Activated CD4-positive, alpha-beta T cell treated with anti-CD3 and anti-CD28 coated beads, Interleukin-2, amount 10 ng/mL, durations not matched to agents 7 days and 5 days (primary cell): ENCODE data around the gene MCCD1. TPM values are rescaled to one million over a fixed set of nuclear protein-coding genes. Genes with fewer than 3 reads are reported as not detected.

Experiments
- CTCF ChIA-PET: fragments of 350-600 bp; sonication (Branson Sonifier 250); formaldehyde crosslinking; loops from one replicate; lab custom pipeline; 2021; ENCODE audit warnings: antibody characterized with exemption; lab: Charles Lee
- POLR2A ChIA-PET: fragments of 350-600 bp; sonication (Branson Sonifier 250); formaldehyde crosslinking; loops from one replicate; lab custom pipeline; 2021; ENCODE audit warnings: antibody characterized with exemption; lab: Charles Lee
- DNase-seq: peaks from one replicate; pipeline ENCODE4 v3.0.0-alpha.2; 2020
- H3K27ac Mint-ChIP-seq: one replicate; pipeline ENCODE4 v1.8.0; 2021; ENCODE audit warnings: mild to moderate bottlenecking, moderate library complexity, mixed read lengths
- H3K27me3 Mint-ChIP-seq: one replicate; pipeline ENCODE4 v1.8.0; 2021; ENCODE audit warnings: mixed read lengths
- H3K36me3 Mint-ChIP-seq: one replicate; pipeline ENCODE4 v1.8.0; 2021; ENCODE audit warnings: low read depth, mixed read lengths
- H3K4me1 Mint-ChIP-seq: one replicate; pipeline ENCODE4 v1.8.0; 2021; ENCODE audit warnings: mixed read lengths
- H3K4me3 Mint-ChIP-seq: one replicate; pipeline ENCODE4 v1.8.0; 2021; ENCODE audit warnings: mild to moderate bottlenecking, moderate library complexity, mixed read lengths
- H3K9me3 Mint-ChIP-seq: one replicate; pipeline ENCODE4 v1.8.0; 2021; ENCODE audit warnings: mixed read lengths
- total RNA-seq, 2 experiments: library from RNA; stranded (reverse); gene quantifications; one replicate each; pipeline ENCODE4 v1.2.3, GENCODE V29; 2021

Gene MCCD1
- total RNA-seq, 2 experiments from 2014 or later = not detected

DNA sequence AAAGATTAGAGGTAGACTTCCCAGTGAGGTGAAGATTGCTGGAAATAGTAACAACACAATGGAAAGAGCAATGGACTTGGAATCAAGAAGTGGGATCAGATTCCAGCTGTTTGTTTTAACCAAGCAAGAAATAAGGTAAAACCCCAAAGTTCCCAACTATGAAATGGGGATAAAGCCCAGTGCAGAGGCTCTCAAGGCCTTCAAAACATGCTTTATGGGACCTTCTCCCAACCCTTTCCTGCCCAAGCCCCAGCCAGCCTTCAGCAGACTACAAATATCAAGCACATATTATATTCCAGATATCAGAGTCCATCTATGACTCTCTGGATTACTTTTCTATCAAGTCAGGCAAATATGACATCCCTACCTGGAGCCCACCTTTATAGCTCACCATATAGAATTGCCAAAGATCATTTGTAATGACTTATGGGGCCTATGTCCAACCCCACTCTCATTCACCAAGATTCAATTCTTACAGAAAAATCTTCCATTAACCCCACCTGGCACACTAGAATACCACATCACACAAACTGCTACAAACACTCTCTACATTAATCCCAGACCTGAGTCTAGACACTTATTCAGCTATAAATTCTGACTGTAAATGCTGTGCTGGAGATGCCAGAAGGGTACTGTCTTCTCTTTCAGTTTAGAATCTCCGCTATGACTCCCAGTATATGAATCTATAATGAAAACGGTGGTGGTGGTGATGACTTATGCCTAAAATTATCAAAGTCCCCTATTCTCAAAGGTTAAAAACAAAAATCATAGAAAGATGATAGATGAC is 7.0 kb downstream of the MCCD1 start:
- POLR2A ChIA-PET = interaction anchor here (0.5 kb wide), 1 partner anchor 340 kb away, joined by 6 read pairs; no protein-coding TSS in a partner anchor
- Mint-ChIP-seq H3K4me1 (peaks cover 44% of the 10 kb centered on the region), H3K27ac (no peak overlapping the region)

DNA sequence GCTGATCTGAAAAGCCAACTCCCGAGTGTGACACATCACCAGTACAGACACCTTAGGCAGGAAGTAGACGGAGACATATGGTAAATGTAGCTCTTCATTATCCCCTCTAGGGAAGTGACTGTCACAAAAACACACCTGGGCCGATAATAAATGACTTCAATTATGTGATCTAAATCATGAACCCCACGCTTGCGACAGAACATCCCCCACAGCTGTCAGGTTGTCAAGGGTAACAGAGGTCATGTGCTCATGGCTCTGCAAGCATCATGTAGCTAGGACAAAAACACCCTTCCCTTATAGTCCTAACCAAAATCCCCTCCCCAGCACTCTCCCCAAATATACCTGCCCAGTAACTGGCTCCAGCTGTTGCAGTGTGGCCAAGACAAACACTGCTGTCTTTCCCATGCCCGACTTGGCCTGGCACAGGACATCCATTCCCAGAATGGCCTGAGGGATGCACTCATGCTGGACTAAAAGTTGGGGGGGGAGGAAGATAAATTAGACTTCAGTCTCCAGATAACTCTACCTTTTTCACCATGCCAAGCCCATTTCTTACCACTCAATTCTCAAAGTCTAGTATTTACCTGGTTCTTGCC is 10.1 kb downstream of the MCCD1 start:
- Mint-ChIP-seq H3K27me3 (no peaks in the 10 kb centered on the region), H3K4me1 (peaks cover 53% of the 10 kb centered on the region), H3K27ac (peak overlapping the region; percentile 72), H3K9me3 (no peaks in the 10 kb centered on the region), H3K4me3 (peak overlapping the region; percentile 98), H3K36me3 (peaks cover 68% of the 10 kb centered on the region)
- CTCF ChIA-PET = interaction anchor here (1.0 to 23.4 kb wide), 3 partner anchors 10 to 83 kb away, joined by 3 to 497 read pairs (median 5); partner anchors contain the start of genes MCCD1 and NCR3
- POLR2A ChIA-PET = no interaction called here
- no peak for DNase-seq

More for the DNA sequence above, 7.0 kb downstream of the MCCD1 start:
- no peaks in the 10 kb centered on the region for H3K27me3 Mint-ChIP-seq
- CTCF ChIA-PET = interaction anchor here (1.0 to 1.8 kb wide), 3 partner anchors 11 to 62 kb away, joined by 3 to 4 read pairs (median 3); partner anchors contain the start of gene ATP6V1G2
- H3K4me3 Mint-ChIP-seq = no peak overlapping the region
- peaks cover 86% of the 10 kb centered on the region for H3K36me3 Mint-ChIP-seq
- H3K9me3 Mint-ChIP-seq = no peaks in the 10 kb centered on the region
- DNase-seq = no peak

DNA sequence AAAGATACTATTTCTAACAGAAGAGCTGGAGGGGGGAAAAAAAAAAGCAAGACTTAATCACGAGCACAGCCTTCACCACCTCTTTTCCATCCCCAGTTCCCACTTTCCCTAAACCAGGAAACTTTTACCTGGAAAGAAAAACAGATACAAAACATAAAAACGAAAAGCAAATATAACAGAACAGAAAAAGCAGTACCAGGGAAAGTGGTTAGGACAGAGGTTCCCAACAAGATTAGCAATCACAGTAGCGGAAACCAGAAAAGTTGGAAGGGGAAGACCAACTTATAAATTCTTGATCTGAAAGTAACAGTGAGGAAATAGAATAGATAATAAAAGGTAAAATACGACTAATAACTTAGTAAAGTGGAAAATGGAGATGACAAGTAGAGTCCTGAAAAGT is 11.9 kb downstream of the MCCD1 start:
- ChIA-PET CTCF (interaction anchor here (0.9 to 23.4 kb wide), 6 partner anchors 10 to 112 kb away, joined by 3 to 497 read pairs (median 12); partner anchors contain the start of genes BAG6, MCCD1, MICB and NCR3), POLR2A (interaction anchor here (1.8 to 2.2 kb wide), 2 partner anchors 35 to 46 kb away, joined by 10 to 13 read pairs; partner anchors contain the start of gene TNF)
- H3K36me3 Mint-ChIP-seq = peaks cover 51% of the 10 kb centered on the region
- peaks cover 52% of the 10 kb centered on the region for H3K4me1 Mint-ChIP-seq
- H3K4me3 Mint-ChIP-seq = peak overlapping the region; percentile 98
- no peak for DNase-seq
- no peaks in the 10 kb centered on the region for H3K27me3 Mint-ChIP-seq
- peak overlapping the region; percentile 99 for H3K27ac Mint-ChIP-seq
- no peaks in the 10 kb centered on the region for H3K9me3 Mint-ChIP-seq

DNA sequence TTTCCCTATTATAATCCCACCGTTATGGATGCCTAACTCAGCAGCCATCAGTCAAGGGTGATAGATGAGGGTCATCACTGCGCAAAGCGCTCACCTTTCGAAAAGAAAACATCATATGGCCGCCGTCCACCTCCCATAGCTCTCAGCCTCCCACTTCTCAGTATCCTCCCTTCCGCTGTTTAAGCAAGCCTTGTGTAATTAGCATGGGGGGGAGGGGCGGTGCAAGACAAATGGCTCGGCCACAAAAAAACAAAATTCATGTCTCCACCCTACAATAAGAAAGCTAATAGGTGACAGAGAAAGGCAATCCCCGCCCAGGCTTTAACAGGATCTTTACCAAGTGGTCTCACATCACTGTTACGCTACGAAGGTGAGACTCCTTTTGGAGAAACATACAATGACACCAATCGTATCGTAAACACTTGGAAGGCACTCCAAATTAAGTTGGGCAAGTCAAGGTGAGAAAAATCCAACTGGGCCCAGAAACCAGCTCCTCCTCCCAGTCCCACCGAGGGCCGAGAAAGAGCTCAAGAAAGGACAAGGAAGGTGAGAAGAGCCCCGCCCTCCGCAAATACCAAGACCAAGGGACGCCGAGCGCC is 12.4 kb downstream of the MCCD1 start:
- DNase-seq = peak; percentile 81
- Mint-ChIP-seq H3K9me3 (no peaks in the 10 kb centered on the region), H3K27ac (peak overlapping the region; percentile 99), H3K4me1 (peaks cover 53% of the 10 kb centered on the region), H3K27me3 (no peaks in the 10 kb centered on the region), H3K36me3 (peaks cover 46% of the 10 kb centered on the region), H3K4me3 (peak overlapping the region; percentile 98)
- POLR2A ChIA-PET = interaction anchor here (0.7 to 2.2 kb wide), 5 partner anchors 34 to 635 kb away, joined by 3 to 13 read pairs (median 3); partner anchors contain the start of gene TNF
- CTCF ChIA-PET = interaction anchor here (1.0 to 23.4 kb wide), 15 partner anchors 10 to 413 kb away, joined by 3 to 497 read pairs (median 4); partner anchors contain the start of genes LTB, MCCD1, MICB and NCR3

DNA sequence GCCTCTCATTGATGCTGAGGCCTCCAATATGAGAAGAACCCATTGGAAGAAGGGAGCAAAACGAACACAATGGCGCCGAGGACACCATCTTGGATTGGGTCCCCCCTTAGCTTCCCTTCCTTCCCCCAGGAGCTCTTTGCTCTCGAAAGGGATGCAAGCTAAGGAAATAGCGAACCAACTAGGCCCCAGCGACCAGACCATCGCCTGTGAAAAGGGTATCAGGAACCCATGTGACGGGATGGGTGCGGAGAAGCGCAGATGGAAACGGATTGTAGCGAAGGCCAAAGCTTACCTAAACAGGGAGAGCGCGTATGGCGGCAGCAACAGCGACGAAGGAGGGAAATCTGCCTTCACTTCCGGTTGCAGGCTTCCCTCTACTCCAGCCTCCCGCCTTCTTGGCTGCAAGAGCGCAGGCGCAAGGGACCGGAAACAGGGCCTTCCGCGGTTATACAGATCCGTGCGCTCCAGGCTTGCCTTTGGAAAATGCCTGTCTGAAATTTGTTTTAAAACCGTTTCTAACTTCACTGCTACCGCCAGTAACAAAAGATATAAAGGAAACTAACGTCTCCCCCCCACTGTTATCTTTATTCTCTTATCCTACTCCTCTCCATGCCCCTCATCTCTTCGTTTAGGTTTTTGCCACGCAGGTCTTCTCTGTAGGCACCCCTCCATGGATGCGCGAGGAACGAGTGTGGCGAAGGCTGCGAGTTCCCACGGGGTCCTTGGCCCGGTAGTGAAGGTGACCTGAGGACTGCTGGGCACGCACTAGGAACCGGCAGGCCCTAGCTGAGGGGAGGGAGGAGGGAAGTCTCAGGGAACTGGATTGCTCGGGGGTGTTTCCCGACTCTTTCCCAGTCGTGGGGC is 13.1 kb downstream of the MCCD1 start, which contains the start of gene DDX39B:
DDX39B (minus strand) TSS at position 346 of the 864 bp plus-strand sequence. CDS start 1,471 bp downstream, outside the sequence.
- H3K27me3 Mint-ChIP-seq = no peaks in the 10 kb centered on the region
- H3K4me3 Mint-ChIP-seq = peak within 1 kb of the TSS; percentile 98
- peak within 1 kb of the TSS; percentile 99 for H3K27ac Mint-ChIP-seq
- ChIA-PET CTCF (interaction anchor here (0.8 to 23.4 kb wide), 18 partner anchors 9 to 412 kb away, joined by 3 to 497 read pairs (median 4); partner anchors contain the start of genes LTB, MCCD1, MICB and NCR3), POLR2A (interaction anchor here (0.7 to 2.2 kb wide), 5 partner anchors 33 to 636 kb away, joined by 3 to 13 read pairs (median 3); partner anchors contain the start of gene TNF)
- peak; percentile 96 for DNase-seq
- no peaks in the 10 kb centered on the region for H3K9me3 Mint-ChIP-seq
- peaks cover 40% of the 10 kb centered on the region for H3K36me3 Mint-ChIP-seq
- peaks cover 54% of the 10 kb centered on the region for H3K4me1 Mint-ChIP-seq

DNA sequence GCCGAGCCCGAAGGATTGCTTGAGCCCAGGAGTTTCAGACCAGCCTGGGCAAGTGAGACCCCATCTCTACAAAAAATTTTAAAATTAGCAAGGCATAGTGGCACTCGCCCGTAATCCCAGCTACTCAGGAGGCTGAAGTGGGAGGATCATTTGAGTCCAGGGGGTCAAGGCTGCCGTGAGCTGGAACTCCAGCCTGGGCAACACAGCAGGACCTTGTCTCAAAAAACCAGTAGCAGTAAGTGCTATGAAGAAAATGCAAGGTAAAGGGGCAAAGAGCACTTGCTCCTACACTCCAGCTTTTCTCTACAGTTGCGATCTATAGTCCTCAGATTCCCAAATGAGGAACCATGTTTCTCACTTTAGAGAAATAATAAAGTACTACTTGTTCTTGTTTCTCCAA is 14.9 kb downstream of the MCCD1 start:
- CTCF ChIA-PET = interaction anchor here (0.6 to 23.4 kb wide), 3 partner anchors 55 to 255 kb away, joined by 4 to 497 read pairs (median 4); partner anchors contain the start of gene NCR3
- H3K4me1 Mint-ChIP-seq = peaks cover 61% of the 10 kb centered on the region

DNA sequence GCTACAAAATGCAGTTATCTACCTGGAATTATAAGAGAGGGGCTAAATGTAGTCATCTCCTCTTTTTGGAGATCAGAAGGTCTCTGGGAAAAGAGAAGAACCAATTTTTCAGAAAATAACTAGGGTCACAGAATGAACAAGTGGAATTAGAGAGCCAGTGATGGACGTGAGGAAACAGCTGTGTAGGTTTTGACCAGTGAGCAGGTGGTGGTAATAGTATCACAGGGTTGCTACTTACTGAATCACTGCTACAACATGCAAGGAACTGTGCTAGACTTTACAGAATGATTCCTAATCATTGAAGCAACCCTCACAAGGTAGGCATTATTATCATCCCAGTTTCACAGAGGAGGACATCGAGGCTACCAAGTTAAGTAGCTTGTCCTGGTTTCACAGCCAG is 15.9 kb downstream of the MCCD1 start:
- peaks cover 59% of the 10 kb centered on the region for H3K4me1 Mint-ChIP-seq
- DNase-seq = no peak
- no peaks in the 10 kb centered on the region for H3K9me3 Mint-ChIP-seq
- H3K4me3 Mint-ChIP-seq = no peak overlapping the region
- H3K27me3 Mint-ChIP-seq = no peaks in the 10 kb centered on the region
- peaks cover 22% of the 10 kb centered on the region for H3K36me3 Mint-ChIP-seq
- ChIA-PET POLR2A (no interaction called here), CTCF (interaction anchor here (2.4 to 23.4 kb wide), 2 partner anchors 43 to 54 kb away, joined by 14 to 497 read pairs; partner anchors contain the start of gene NCR3)
- H3K27ac Mint-ChIP-seq = no peak overlapping the region

More for the DNA sequence above, 14.9 kb downstream of the MCCD1 start:
- no peaks in the 10 kb centered on the region for H3K9me3 Mint-ChIP-seq
- peaks cover 27% of the 10 kb centered on the region for H3K36me3 Mint-ChIP-seq
- DNase-seq = no peak
- H3K4me3 Mint-ChIP-seq = no peak overlapping the region
- no peaks in the 10 kb centered on the region for H3K27me3 Mint-ChIP-seq
- POLR2A ChIA-PET = no interaction called here
- H3K27ac Mint-ChIP-seq = no peak overlapping the region

DNA sequence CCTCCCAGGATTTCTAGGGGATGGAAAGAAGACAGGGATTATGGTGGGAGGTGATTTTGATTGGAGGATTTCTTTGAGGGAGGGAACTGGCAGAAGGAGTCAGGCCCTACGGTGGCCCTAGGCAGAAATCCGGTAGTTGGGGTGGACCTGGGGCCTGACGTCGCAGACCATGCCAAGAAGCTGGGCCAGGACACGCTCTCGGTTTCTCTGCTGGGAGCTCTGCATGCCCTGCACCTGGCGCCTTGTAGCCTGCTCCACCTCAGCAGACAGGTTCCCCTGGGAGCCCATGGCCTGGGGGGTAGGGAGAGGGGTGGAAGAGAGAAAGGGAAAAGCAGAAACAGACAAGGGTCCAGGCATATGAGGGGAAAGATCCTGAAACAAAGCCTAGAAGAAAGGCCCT is 16.5 kb downstream of the MCCD1 start:
- Mint-ChIP-seq H3K4me1 (peaks cover 56% of the 10 kb centered on the region), H3K27ac (no peak overlapping the region), H3K9me3 (no peaks in the 10 kb centered on the region), H3K27me3 (no peaks in the 10 kb centered on the region), H3K36me3 (peaks cover 18% of the 10 kb centered on the region), H3K4me3 (no peak overlapping the region)
- DNase-seq = no peak
- ChIA-PET CTCF (interaction anchor here (1.5 to 23.4 kb wide), 4 partner anchors 36 to 64 kb away, joined by 5 to 497 read pairs (median 22); partner anchors contain the start of genes LTB and NCR3), POLR2A (no interaction called here)

DNA sequence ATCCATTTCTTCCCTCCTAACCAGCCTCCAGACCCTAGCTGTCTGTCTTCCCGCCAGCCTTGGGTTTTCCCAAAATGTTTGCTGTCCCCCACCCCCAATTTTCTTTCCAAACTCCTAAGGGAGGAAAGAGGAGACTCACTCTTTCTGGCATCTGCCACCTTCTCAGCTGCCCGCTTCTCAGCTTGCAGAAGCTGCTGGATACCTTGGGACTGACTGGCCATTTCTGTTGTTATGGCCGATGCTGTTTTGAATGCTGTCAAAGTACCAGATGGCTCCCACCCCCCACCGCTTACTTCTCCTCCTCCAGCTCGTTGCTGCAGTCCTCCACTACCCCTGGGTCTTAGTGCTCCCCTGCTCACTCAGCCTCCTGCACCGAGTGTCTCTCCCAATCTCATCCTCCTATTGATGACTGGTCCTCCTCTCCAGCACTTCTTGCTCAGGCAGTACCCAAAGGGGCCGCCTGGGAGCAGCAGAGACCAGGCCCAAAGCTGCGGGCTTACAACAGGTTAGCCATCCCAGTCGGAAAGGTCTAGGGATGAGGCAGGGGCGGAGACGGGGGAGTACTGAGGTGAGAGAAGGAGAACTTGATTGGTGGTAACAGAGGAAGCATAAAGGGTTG is 17.7 kb downstream of the MCCD1 start, which contains the start of gene ATP6V1G2:
ATP6V1G2 (minus strand) TSS at position 270 of the 619 bp plus-strand sequence; CDS start at position 221, 49 bp downstream.
- DNase-seq = peak; percentile 91
- H3K36me3 Mint-ChIP-seq = peaks cover 14% of the 10 kb centered on the region
- no peaks in the 10 kb centered on the region for H3K27me3 Mint-ChIP-seq
- H3K4me1 Mint-ChIP-seq = peaks cover 62% of the 10 kb centered on the region
- peak within 1 kb of the TSS; percentile 95 for H3K27ac Mint-ChIP-seq
- ChIA-PET POLR2A (no interaction called here), CTCF (interaction anchor here (0.6 to 23.4 kb wide), 30 partner anchors 10 to 361 kb away, joined by 3 to 497 read pairs (median 4); partner anchors contain the start of genes AIF1, BAG6, HSPA1B and LTB)
- H3K9me3 Mint-ChIP-seq = no peaks in the 10 kb centered on the region
- H3K4me3 Mint-ChIP-seq = peak within 1 kb of the TSS; percentile 89

DNA sequence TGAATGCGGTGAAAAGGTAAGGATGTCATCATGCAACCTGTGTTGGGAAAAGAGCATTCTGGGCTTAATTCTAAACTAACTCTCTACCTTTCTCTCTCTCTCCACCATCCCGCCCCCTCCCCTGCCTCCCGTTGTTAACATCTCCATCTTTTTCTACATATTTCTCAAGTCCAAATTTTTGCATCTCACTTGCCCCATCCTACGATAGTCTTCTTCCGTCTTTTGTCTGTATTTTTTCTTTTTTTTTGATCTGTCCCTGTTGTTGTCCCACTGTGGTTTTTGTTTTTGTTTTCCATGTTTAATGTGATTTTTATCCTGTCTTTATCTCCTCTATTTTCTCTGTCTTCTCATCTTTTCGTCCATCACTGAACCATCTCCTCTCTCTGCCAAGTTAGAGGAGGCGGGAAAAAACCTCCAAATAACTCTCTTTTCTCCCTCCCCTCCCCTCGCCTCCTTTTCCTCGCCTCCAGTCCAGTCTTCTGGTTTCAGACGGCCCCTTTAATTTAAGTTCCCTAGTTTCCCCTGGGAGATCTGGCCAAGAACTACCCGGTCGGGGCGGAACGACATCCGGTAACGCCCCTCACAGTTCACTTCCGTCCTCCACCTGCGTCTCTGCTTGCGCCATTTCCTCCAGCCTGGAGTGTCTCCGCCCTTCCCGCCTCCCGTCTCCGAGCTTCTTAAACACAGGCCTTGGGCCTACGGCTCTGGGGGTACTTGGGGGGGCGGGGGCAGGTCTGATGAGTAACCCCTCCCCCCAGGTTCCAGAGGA is 18.4 kb downstream of the MCCD1 start, which contains the start of gene NFKBIL1:
NFKBIL1 (plus strand) TSS at position 651 of the 769 bp plus-strand sequence; CDS start at position 738, 87 bp downstream.
- Mint-ChIP-seq H3K36me3 (peaks cover 14% of the 10 kb centered on the region), H3K27me3 (no peaks in the 10 kb centered on the region), H3K4me3 (peak within 1 kb of the TSS; percentile 89), H3K27ac (peak within 1 kb of the TSS; percentile 95), H3K4me1 (peaks cover 64% of the 10 kb centered on the region), H3K9me3 (no peaks in the 10 kb centered on the region)
- ChIA-PET POLR2A (interaction anchor here (1.6 kb wide), 1 partner anchor 28 kb away, joined by 5 read pairs; the partner anchor contains the start of gene TNF), CTCF (interaction anchor here (0.6 to 23.4 kb wide), 20 partner anchors 9 to 310 kb away, joined by 3 to 497 read pairs (median 4); partner anchors contain the start of genes BAG6, LTA, LTB and NCR3)
- DNase-seq = peak; percentile 94
